Stimulated activated CD8-positive, alpha-beta memory T cell treated with anti-CD3 and anti-CD28 coated beads, Interleukin-15, amount 100 ng/mL, for 24 hours (primary cell): ENCODE measurements around the gene CLEC2D.
"Not testable (repeated sequence)": the region's sequence is repeated elsewhere in the genome, so short reads cannot be mapped to it uniquely, and the experiment has no call there.

Source experiments
- DNase-seq: peaks from one replicate; pipeline ENCODE4 v3.0.0-alpha.2; 2020; ENCODE audit warnings: low read depth

CLEC2D gene

DNA sequence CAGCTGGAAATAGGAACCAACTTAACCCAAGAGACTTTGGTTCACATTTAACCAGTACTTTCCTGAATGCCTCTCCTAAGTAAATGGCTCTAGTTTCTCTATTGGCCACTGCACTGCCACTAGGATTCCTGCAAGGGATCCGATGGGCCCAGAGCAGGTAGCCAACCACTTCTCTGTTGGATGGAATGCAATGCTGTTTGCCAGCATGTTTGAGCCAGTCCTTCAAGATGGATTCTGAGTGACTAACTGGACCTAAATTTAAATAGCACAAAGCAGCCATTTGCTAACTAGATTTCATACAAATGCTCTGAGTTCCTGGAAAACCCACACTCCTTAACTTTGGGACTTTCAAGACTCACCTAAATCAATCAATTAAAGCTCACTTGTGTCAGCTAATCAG is 9.5 kb upstream of the CLEC2D start:
- no peak for DNase-seq

DNA sequence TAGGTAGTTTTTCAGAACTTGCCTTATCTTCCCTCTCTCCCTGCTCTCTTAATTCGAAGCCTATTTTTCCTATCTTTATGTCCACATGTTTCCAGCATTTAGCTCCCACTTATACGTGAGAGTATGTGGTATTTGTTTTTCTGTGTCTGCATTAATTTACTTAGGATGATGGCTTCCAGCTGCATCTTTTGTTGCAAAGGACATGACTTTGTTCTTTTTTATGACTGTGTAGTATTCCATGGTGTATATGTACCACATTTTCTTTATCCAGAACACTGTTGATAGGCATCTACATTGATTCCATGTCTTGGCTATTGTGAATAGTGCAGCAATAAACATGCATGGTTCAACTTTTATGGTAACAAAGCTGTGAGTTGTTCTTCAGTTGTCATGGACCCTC is 7.8 kb upstream of the CLEC2D start:
- no peak for DNase-seq

- DNase-seq = no peak
Measured at GRCh38 chr12:9662488-9662887, 7.0 kb upstream of the CLEC2D start.

- no peak for DNase-seq
Measured at GRCh38 chr12:9667403-9668160, 1.9 kb upstream of the CLEC2D start.

DNA sequence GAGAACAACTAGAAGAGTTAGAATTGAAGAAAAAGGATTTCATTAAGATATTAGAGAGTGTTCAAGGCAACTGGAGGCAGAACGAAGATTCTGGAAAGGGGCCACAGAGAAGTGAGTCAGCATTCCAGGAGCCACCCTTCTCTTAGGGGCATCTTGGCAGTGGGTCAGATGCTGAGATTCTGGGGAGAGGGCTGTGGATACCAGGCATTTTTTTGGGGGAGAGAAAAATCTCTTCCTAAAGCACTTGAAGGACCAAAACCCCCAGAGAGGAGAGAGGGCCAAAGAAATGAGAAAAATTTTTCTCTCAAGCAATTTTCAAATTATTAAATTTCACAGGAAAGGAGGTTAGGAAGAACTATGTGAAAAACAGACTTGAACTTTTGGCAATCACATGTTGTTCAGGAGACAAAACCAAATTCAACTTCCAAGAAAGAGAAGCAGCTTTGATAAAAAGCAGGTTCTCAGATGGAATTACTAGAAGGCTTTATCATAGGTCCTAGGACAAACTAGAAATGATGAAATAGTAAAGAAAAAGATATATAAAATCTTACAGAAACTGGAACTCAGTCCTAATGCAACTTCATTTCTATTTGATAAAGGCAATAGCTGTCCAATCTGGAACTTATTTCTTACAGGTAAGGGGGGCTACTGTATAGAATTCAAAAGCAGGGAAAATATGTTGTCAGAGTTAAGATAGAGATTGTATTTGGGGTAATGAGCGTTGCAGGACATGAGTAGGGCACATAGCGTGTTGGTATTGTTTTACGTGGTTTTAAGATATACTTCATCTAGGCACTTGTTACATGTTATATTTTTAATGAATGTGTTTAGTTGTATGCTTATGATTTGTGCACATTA is 1.1 kb upstream of the CLEC2D start:
- no peak for DNase-seq

- DNase-seq = no peak
Measured at GRCh38 chr12:9669019-9669326, 540 bp upstream of the CLEC2D start.

DNA sequence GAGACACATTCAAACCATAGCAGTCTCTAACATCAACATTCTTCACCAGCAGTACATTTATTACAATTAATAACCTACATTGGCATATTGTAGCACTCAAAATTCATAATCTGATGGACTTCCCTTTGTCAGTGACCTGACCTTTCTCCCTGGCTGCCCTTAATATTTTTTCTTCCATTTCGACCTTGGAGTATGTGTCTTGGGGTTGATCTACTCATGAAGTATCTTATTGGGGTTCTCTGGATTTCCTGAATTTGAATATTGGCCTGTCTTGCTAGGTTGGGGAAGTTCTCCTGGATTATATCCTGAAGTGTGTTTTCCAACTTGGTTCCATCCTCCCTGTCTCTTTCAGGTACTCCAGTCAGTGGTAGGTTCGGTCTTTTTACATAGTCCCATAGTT is 2.8 kb downstream of the CLEC2D start:
- not testable (repeated sequence) for DNase-seq

- peak; percentile 24 for DNase-seq
Measured at GRCh38 chr12:9673404-9674225, 4.1 kb downstream of the CLEC2D start.

GRCh38 chr12:9674226-9674590 is 4.7 kb downstream of the CLEC2D start:
- DNase-seq = no peak

DNA sequence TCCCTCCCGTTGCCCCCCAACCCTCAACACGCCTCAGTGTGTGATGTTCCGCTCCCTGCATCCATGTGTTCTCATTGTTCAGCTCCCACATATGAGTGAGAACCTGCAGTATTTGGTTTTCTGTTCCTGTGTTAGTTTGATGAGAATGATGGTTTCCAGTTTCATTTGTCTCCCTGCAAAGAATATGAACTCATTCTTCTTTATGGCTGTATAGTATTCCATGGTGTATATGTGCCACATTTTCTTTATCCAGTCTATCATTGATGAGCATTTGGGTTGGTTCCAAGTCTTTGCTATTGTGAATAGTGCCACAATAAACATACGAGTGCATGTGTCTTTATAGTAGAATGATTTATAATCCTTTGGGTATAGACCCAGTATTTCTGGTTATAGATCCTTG is 13.0 kb downstream of the CLEC2D start:
- DNase-seq = not testable (repeated sequence)

DNA sequence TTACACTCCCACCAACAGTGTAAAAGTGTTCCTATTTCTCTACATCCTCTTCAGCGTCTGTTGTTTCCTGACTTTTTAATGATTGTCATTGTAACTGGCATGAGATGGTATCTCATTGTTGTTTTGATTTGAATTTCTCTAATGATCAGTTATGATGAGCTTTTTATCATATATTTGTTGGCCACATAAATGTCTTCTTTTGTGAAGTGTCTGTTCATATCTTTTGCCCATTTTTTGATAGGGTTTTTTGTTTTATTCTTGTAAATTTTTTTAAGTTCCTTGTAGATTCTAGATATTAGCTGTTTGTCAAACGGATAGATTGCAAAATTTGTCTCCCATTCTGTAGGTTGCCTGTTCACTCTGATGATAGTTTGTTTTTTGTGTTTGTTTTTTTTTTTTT is 13.4 kb downstream of the CLEC2D start:
- DNase-seq = not testable (repeated sequence)

GRCh38 chr12:9685366-9685765 is 15.9 kb downstream of the CLEC2D start:
- not testable (repeated sequence) for DNase-seq

GRCh38 chr12:9685915-9686314 is 16.4 kb downstream of the CLEC2D start:
- DNase-seq = no peak

DNA sequence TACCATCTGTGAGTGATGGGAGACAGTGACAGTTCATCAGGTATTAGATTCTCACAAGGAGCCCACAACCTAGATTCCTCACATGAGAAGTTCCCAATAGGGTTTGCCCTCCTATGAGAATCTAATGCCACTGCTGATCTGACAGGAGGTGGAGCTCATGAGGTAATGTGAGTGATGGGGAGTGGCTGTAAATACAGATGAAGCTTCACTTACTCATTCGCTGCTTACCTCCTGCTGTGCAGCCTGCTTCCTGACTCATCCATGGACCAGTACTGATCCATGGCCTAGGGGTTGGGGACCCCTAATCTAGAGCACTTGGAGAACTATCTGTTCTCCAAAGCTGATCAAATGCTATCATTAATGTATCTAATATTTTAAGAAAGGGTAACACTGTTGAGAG is 17.7 kb downstream of the CLEC2D start:
- no peak for DNase-seq

- DNase-seq = no peak
Measured at GRCh38 chr12:9692909-9693308, 23.4 kb downstream of the CLEC2D start.

DNA sequence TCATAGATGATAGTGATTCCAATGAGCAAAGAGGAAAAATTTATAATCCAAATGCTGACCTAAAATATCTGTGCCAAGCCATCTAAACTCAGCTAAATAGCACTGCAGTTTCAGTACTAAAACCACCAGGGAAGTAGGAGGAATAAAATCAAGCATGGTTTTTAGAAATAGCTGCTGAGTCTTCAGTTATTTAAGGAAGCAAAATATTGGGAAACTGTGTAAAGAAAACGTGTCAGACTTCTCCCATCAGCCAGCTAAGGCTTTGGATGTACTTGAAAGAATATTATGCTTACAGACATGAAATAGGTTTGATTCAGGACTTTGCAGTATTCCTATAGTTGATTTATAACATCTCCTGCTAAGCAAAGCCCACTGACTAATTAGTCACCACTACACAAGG is 24.7 kb downstream of the CLEC2D start:
- DNase-seq = no peak

DNA sequence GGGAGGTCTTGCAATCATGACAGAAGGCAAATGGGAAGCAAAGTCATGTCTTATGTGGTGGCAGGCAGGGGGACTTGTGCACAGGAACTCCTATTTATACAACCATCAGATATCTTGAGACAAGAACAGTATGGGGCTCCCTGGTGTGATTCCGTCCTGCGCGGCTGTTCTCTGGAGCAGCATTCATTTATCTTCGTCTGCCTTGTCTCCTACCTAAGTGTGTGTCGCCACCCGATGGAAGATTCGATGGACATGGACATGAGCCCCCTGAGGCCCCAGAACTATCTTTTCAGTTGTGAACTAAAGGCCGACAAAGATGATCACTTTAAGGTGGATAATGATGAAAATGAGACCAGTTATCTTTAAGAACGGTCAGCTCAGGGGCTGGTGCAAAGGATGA is 25.6 kb downstream of the CLEC2D start:
- not testable (repeated sequence) for DNase-seq

DNA sequence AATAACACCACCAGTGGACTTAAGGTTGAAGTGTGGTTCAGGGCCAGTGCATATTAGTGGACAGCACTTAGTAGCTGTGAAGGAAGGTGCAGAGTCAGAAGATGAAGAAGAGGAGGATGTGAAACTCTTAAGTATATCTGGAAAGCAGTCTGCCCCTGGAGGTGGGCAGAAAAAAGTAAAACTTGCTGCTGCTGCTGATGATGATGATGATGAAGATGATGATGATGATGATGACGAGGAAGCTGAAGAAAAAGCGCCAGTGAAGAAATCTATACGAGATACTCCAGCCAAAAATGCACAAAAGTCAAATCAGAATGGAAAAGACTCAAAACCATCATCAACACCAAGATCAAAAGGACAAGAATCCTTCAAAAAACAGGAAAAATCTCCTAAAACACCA is 26.1 kb downstream of the CLEC2D start:
- DNase-seq = not testable (repeated sequence)

GRCh38 chr12:9697619-9698018 is 28.1 kb downstream of the CLEC2D start:
- DNase-seq = no peak

GRCh38 chr12:9698681-9699080 is 29.2 kb downstream of the CLEC2D start:
- DNase-seq = no peak

- no peak for DNase-seq
Measured at GRCh38 chr12:9699269-9699897, 29.9 kb downstream of the CLEC2D start.

- no peak for DNase-seq
Measured at GRCh38 chr12:9699898-9700605, 30.5 kb downstream of the CLEC2D start.
